Adipocyte (in vitro differentiated cells): Measurements from ENCODE around the gene NSFL1C.

Source experiments
- DNase-seq: peaks from one replicate; pipeline ENCODE4 v3.0.0-alpha.2; 2015; ENCODE audit warnings: low read depth
- H3K27me3 ChIP-seq: replicated peaks from 2 replicates; pipeline ENCODE4 v1.7.0; 2013; ENCODE audit warnings: mild to moderate bottlenecking, low read length, moderate library complexity; ENCODE audit not compliant: control insufficient read depth, insufficient read depth
- H3K36me3 ChIP-seq: 2 replicates; pipeline ENCODE4 v1.7.0; 2013; ENCODE audit warnings: low read length, mild to moderate bottlenecking, moderate library complexity; ENCODE audit not compliant: control insufficient read depth, insufficient read depth, severe bottlenecking
- H3K4me1 ChIP-seq: 2 replicates; pipeline ENCODE4 v1.7.0; 2013; ENCODE audit warnings: mild to moderate bottlenecking, low read length, moderate library complexity; ENCODE audit not compliant: control insufficient read depth, insufficient read depth
- H3K4me3 ChIP-seq: 2 replicates; pipeline ENCODE4 v1.7.0; 2013; ENCODE audit warnings: mild to moderate bottlenecking, low read length, moderate library complexity
- H3K9ac ChIP-seq: 2 replicates; pipeline ENCODE4 v1.7.0; 2013; ENCODE audit warnings: mild to moderate bottlenecking, low read length, moderate library complexity
- H3K9me3 ChIP-seq: 2 replicates; pipeline ENCODE4 v1.7.0; 2013; ENCODE audit warnings: mild to moderate bottlenecking, low read length, moderate library complexity; ENCODE audit not compliant: control insufficient read depth

The NSFL1C gene

DNA sequence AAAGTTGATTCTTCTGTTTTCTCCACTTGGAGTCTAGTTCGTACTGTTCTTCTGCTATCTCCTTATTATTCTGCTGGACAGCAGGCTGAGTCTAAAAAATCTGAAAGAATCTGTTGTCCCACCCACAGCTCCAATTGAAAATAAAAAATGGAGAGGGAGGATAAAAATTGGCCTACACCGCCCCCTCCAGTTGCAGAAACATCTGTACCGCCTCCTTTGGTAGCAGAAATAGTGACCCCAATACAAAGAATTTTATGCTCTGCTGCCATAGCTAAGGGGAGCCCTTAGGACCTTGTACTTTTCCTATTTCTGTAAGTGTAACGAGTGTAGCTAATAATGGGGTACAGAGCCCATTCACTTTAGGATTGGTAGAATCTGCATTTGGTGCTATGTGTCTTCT, 68.9 kb downstream of the NSFL1C start:
- peaks cover 11% of the 10 kb centered on the region for H3K27me3 ChIP-seq
- peaks cover 36% of the 10 kb centered on the region for H3K4me1 ChIP-seq
- no peak overlapping the region for H3K4me3 ChIP-seq
- no peaks in the 10 kb centered on the region for H3K9me3 ChIP-seq
- H3K36me3 ChIP-seq, result no peaks in the 10 kb centered on the region
- no peak for DNase-seq
- peak overlapping the region; percentile 26 for H3K9ac ChIP-seq

GRCh38 chr20:1396702-1397101, 69.9 kb downstream of the NSFL1C start:
- DNase-seq, result no peak
- Histone ChIP-seq H3K4me3 (no peak overlapping the region), H3K9me3 (no peaks in the 10 kb centered on the region), H3K9ac (no peak overlapping the region), H3K27me3 (peaks cover 11% of the 10 kb centered on the region), H3K4me1 (peaks cover 28% of the 10 kb centered on the region), H3K36me3 (no peaks in the 10 kb centered on the region)

DNA sequence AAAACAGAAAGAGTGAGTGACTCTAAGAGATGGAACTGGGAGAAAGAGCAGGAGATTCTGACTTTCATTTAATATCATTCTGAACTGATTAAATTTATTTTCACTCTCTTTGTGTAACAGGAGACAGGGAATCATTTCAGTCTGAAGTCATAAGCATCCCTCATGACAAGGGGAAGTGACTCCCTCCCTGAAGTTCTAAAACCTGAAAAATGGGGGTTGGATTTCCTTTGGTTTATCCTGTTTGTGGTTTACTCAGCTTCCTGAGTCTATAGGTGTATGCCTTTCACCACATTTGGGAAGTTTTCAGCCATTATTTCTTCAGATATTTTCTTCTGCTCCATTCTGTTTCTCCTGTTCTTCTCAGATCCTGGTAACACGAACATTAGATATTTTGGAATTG, 70.4 kb downstream of the NSFL1C start:
- peaks cover 28% of the 10 kb centered on the region for H3K4me1 ChIP-seq

GRCh38 chr20:1394686-1395085, 72.0 kb downstream of the NSFL1C start:
- DNase-seq, result no peak

More for the DNA sequence above, 70.4 kb downstream of the NSFL1C start:
- H3K9ac ChIP-seq, result no peak overlapping the region
- peaks cover 11% of the 10 kb centered on the region for H3K27me3 ChIP-seq
- no peak overlapping the region for H3K4me3 ChIP-seq
- H3K9me3 ChIP-seq, result no peaks in the 10 kb centered on the region
- DNase-seq, result no peak
- H3K36me3 ChIP-seq, result no peaks in the 10 kb centered on the region

DNA sequence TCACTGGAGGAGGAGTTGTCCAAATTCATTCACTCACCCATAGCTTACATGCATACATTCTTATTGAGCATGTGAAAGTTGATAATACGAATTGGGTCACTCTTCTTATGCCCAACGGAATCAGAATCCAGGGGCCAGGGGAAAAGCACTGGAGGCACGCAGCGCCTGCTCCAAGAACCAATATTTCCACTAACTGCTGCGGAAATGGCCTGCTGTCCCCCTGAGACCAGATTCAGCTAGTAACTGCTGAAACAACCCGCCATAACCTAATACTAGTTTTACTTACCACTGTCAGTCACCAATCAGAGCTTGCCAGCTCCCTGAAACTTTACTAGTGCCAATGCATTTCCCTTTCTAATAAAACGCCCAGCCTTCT, 73.2 kb downstream of the NSFL1C start:
- peaks cover 44% of the 10 kb centered on the region for H3K4me1 ChIP-seq
- H3K36me3 ChIP-seq, result no peaks in the 10 kb centered on the region
- no peaks in the 10 kb centered on the region for H3K9me3 ChIP-seq
- H3K4me3 ChIP-seq, result peak overlapping the region; percentile 98
- no peak for DNase-seq
- peak overlapping the region; percentile 94 for H3K9ac ChIP-seq
- peaks cover 11% of the 10 kb centered on the region for H3K27me3 ChIP-seq

More at GRCh38 chr20:1394686-1395085, 72.0 kb downstream of the NSFL1C start:
- H3K36me3 ChIP-seq, result no peaks in the 10 kb centered on the region
- H3K9me3 ChIP-seq, result no peaks in the 10 kb centered on the region
- H3K9ac ChIP-seq, result no peak overlapping the region
- H3K4me3 ChIP-seq, result no peak overlapping the region
- peaks cover 33% of the 10 kb centered on the region for H3K4me1 ChIP-seq
- H3K27me3 ChIP-seq, result peaks cover 11% of the 10 kb centered on the region

DNA sequence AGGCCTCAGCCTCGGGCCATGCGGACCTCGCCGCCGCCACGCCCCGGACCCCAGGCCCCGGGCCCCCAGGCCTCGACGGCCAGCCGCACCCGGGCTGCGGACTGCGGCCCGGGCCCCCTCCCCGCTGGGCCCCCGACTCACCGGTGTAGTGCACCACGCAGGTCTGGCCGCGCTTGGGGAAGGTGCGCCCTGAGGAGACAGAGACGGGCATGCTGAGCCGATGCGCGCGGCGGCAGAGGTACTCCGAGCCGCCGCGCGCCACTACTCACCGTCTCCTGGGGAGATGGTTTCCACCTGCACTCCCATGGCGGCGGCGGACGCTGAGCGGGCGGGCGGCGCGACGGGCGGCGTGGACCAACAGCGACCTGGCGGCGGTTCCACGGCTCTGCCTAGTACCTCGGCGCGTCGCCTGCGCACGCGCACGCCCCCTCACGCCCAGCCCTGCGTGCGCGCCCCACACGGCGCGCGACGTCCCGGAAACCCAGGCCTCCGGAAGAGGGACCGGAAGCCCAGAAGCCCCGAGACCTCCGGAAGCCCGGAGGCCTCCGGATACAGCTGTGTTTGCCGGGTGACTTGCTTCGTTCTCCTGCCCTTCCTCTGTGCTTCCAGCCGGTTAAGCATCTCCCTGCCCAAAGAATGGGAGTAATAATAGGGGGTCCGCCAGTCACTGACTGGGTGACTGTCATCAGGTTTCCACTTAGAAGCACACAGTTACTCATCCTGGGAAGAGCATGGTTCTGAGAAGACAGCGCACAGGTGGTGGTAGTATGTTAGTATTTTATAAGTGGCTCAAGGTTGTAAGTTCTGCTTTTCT, 73.7 kb downstream of the NSFL1C start, which contains the start of gene FKBP1A:
Gene FKBP1A, minus strand, starts transcription at position 362 of the 814 bp plus-strand sequence. Its CDS starts 56 bp downstream, at position 306.
- no peaks in the 10 kb centered on the region for H3K36me3 ChIP-seq
- peaks cover 46% of the 10 kb centered on the region for H3K4me1 ChIP-seq
- peak; percentile 96 for DNase-seq
- H3K4me3 ChIP-seq, result peak within 1 kb of the TSS; percentile 98
- peak within 1 kb of the TSS; percentile 94 for H3K9ac ChIP-seq
- H3K9me3 ChIP-seq, result no peaks in the 10 kb centered on the region
- peaks cover 11% of the 10 kb centered on the region for H3K27me3 ChIP-seq

DNA sequence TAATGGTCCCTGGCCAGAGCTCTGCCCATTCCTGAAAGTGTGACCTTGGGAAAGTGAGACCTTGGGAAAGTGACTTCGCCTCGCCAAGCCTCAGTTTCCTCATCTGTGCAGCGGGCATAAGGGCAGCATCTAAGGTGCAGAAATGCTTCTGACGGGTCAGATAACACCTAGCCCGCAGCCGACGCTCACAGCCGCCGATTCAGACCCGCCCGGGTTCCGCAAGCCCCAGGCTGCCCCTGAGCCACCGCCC, 74.3 kb downstream of the NSFL1C start:
- peak; percentile 46 for DNase-seq
- Histone ChIP-seq H3K27me3 (peaks cover 11% of the 10 kb centered on the region), H3K9ac (peak overlapping the region; percentile 94), H3K36me3 (no peaks in the 10 kb centered on the region), H3K9me3 (no peaks in the 10 kb centered on the region), H3K4me3 (peak overlapping the region; percentile 98), H3K4me1 (peaks cover 49% of the 10 kb centered on the region)
